Activated CD8-positive, alpha-beta memory T cell treated with anti-CD3 and anti-CD28 coated beads for 1 hour (primary cell): Measurements from ENCODE around the gene GCSH.
A peak's percentile ranks its signal among the peaks of the same experiment; 100 is the strongest.

Experiments used
- DNase-seq, 2 donors: peaks; one replicate each; pipeline ENCODE4 v3.0.0-alpha.2; 2020; ENCODE audit warnings: low read depth in 1 of 2; ENCODE audit errors: extremely low read depth in 1 of 2

GCSH gene

GRCh38 chr16:81060576-81061306 lies 35.5 kb downstream of the GCSH start:
- DNase-seq = no peak

- DNase-seq = no peak
Measured at GRCh38 chr16:81053761-81054160, 42.4 kb downstream of the GCSH start.

DNA sequence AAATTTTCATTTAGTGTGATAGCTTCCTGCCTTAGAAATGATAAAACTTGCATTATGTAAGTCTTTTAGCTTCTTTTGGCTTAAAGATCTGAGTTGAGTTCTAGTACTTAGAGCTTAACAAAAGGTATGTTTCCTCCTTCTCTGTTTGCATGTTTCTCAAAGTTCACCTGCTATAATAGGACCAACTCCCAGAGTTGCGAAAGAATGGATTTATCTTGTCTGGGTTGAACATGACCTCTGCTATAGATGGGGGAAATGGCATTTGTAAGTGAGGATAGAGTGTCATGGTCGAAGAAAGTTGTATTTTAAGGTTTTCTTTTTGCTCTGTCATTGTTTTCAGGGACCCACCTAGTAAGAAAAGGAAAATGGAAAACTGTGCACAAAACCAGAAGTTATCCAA lies 53.4 kb downstream of the GCSH start:
- DNase-seq = no peak

DNA sequence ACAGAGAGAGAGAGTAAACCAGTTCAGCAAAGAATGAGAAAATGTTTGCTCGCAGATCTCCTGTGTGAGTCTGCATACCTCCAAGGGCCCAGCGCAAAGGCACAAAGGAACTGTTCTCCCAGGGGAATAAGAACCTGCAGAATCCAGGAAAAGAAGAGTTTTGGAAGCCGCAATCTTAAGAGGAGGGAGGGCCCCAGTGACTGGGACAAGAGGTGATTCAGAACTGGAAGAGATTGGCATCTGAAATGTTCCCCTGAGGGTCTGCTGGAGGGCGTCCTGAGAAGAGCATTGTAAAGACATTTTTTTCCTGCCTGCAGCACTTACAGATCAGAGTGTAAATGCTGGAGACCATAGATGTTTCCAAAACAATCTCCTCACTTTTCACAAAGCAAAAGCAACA lies 54.5 kb downstream of the GCSH start:
- no peak for DNase-seq

GRCh38 chr16:81040842-81041241 lies 55.4 kb downstream of the GCSH start:
- no peak for DNase-seq

- no peak for DNase-seq
Measured at GRCh38 chr16:81040131-81040530, 56.1 kb downstream of the GCSH start.

GRCh38 chr16:81036751-81037350 lies 59.3 kb downstream of the GCSH start:
- no peak for DNase-seq

- DNase-seq = no peak
Measured at GRCh38 chr16:81035975-81036750, 60.0 kb downstream of the GCSH start.

DNA sequence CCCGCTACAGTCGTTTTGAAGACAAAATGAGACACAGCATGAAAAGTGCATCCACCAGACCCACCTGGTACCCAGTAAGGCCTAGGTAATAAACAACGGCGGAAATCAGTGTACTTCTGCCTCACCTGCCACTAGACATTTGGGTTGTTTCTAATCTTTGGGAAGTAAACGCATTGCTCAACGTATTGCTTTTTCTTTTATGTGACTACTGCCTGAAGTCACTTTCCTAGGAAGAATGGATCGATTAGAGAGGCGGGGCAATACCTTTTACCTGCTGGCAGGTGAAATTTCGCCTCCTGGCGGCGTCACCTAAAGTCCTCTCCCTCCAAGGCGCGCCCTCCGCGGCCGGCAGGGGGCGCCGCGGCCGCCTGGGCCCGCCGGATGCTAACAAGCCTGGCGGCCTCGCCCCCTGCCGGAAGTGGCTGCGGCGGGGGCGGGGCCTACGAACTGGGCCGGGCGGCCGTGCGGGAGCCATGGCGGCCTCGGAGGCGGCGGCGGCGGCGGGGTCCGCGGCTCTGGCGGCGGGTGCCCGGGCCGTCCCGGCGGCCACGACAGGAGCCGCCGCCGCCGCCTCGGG lies 60.7 kb downstream of the GCSH start, which contains the start of gene ATMIN:
ATMIN (plus strand) TSS at position 445 of the 577 bp plus-strand sequence; CDS start at position 474, 29 bp downstream.
- peak; percentile 54 to 87 for DNase-seq
